Measurements from ENCODE around the gene GRIA1. TPM values are rescaled to one million over a fixed set of nuclear protein-coding genes. Genes with fewer than 3 reads are reported as not detected.
"Not testable (repeated sequence)": the region's sequence is repeated elsewhere in the genome, so short reads cannot be mapped to it uniquely, and the experiment has no call there.

GRIA1 gene
- total and polyA plus RNA-seq, 2 donors (not counting 1 experiment from before 2014, with no cell fraction given): not detected

- H3K27me3 ChIP-seq (replicated peaks in 1 of 4; ENCODE audit: control extremely low read depth in 1 of 4, control insufficient read depth in 3 of 4, insufficient read depth in 4 of 4, low read length in 3 of 4); H4K20me1 ChIP-seq (ENCODE audit: control insufficient read depth, insufficient read depth, low read length, poor library complexity, severe bottlenecking); H3K27ac Mint-ChIP-seq; H3K36me3 ChIP-seq (replicated peaks in 1 of 2; ENCODE audit: control extremely low read depth in 1 of 2, control insufficient read depth in 1 of 2, extremely low read depth in 1 of 2, insufficient read depth in 2 of 2, low read length in 1 of 2); H2AFZ ChIP-seq (ENCODE audit: insufficient read depth, low read depth, low read length, poor library complexity, severe bottlenecking); CTCF ChIA-PET; H3K27me3 Mint-ChIP-seq; intact Hi-C loops (cut with micrococcal nuclease); H3K9ac ChIP-seq (ENCODE audit: low read length); DNase-seq; H3K4me1 ChIP-seq (ENCODE audit: control insufficient read depth in 2 of 2, insufficient read depth in 2 of 2, low read length in 2 of 2); H3K9me3 Mint-ChIP-seq (ENCODE audit: insufficient read depth); H3K79me2 ChIP-seq (ENCODE audit: control insufficient read depth, insufficient read depth, low read length); H3K4me3 ChIP-seq (ENCODE audit: control extremely low read depth in 1 of 5, extremely low read depth in 1 of 5, insufficient read depth in 1 of 5, low read depth in 2 of 5, low read length in 4 of 5); H3K4me1 Mint-ChIP-seq; H3K4me3 Mint-ChIP-seq; ATAC-seq (ENCODE audit: low read depth); H3K27ac ChIP-seq (ENCODE audit: low read length in 2 of 2); H3K9me3 ChIP-seq (ENCODE audit: control extremely low read depth in 1 of 3, control insufficient read depth in 2 of 3, insufficient read depth in 1 of 3, low read length in 2 of 3); H3K4me2 ChIP-seq (replicated peaks; ENCODE audit: low read depth, low read length, poor library complexity, severe bottlenecking); POLR2A ChIA-PET: not testable (repeated sequence)
- WGBS (ENCODE audit: insufficient coverage): 89% methylated on average over 4 of the region's 15 CpGs
These were observed 232.6 kb downstream of the GRIA1 start for GRCh38 chr5:153723022-153723610.

- ChIA-PET POLR2A (no interaction called here), CTCF (no interaction called here)
- Histone ChIP-seq H4K20me1 (ENCODE audit: control insufficient read depth, insufficient read depth, low read length, poor library complexity, severe bottlenecking) (no peaks in the 10 kb centered on the region), H3K27me3 (replicated peaks in 1 of 4; ENCODE audit: control extremely low read depth in 1 of 4, control insufficient read depth in 3 of 4, insufficient read depth in 4 of 4, low read length in 3 of 4) (peaks cover 0 to 9% (median 0%) of the 10 kb centered on the region in 4 experiments), H2AFZ (ENCODE audit: insufficient read depth, low read depth, low read length, poor library complexity, severe bottlenecking) (no peak overlapping the region), H3K4me1 (ENCODE audit: control insufficient read depth in 2 of 2, insufficient read depth in 2 of 2, low read length in 2 of 2) (no peaks in the 10 kb centered on the region), H3K4me3 (ENCODE audit: control extremely low read depth in 1 of 5, extremely low read depth in 1 of 5, insufficient read depth in 1 of 5, low read depth in 2 of 5, low read length in 4 of 5) (no peak overlapping the region), H3K79me2 (ENCODE audit: control insufficient read depth, insufficient read depth, low read length) (no peaks in the 10 kb centered on the region), H3K9ac (ENCODE audit: low read length) (no peak overlapping the region), H3K4me2 (replicated peaks; ENCODE audit: low read depth, low read length, poor library complexity, severe bottlenecking) (no peak overlapping the region), H3K27ac (ENCODE audit: low read length in 2 of 2) (no peak overlapping the region), H3K9me3 (ENCODE audit: control extremely low read depth in 1 of 3, control insufficient read depth in 2 of 3, insufficient read depth in 1 of 3, low read length in 2 of 3) (no peaks in the 10 kb centered on the region), H3K36me3 (replicated peaks in 1 of 2; ENCODE audit: control extremely low read depth in 1 of 2, control insufficient read depth in 1 of 2, extremely low read depth in 1 of 2, insufficient read depth in 2 of 2, low read length in 1 of 2) (no peaks in the 10 kb centered on the region)
- 0% methylated on average over 3 of the region's 5 CpGs for WGBS (ENCODE audit: insufficient coverage)
- no peak for DNase-seq
- intact Hi-C loops (cut with micrococcal nuclease): no loop called here
- TF ChIP-seq EZH2 (IDR thresholded peaks at IDR 0.05; ENCODE audit: borderline replicate concordance, insufficient read depth, low read depth, low read length, poor library complexity, severe bottlenecking): no peak
- TF ChIP-seq CTCF (IDR thresholded peaks at IDR 0.05): no peak
- Mint-ChIP-seq H3K27me3 (peaks cover 6% of the 10 kb centered on the region), H3K27ac (no peak overlapping the region), H3K4me3 (no peak overlapping the region), H3K9me3 (ENCODE audit: insufficient read depth) (no peaks in the 10 kb centered on the region), H3K4me1 (no peaks in the 10 kb centered on the region)
- no peak for ATAC-seq (ENCODE audit: low read depth)
These were observed 251.6 kb downstream of the GRIA1 start for GRCh38 chr5:153742060-153742459.

Data from B cell (primary cell).